Gastroesophageal sphincter (tissue), 4 donors: ENCODE data around the gene SLC35A2. TPM values are rescaled to one million over a fixed set of nuclear protein-coding genes. Genes with fewer than 3 reads are reported as not detected.
A peak's percentile ranks its signal among the peaks of the same experiment; 100 is the strongest.
"Not testable (repeated sequence)": the region's sequence is repeated elsewhere in the genome, so short reads cannot be mapped to it uniquely, and the experiment has no call there.

Experiments used
- ATAC-seq: fragments of 150-250 bp; one replicate; pipeline ENCODE4 v1.9.1; 2016; ENCODE audit warnings: mild to moderate bottlenecking, moderate library complexity
- H3K27ac ChIP-seq, 4 donors: fragments of 200-600 bp; sonication (generic) in 3 of 4; 1 replicate in 3 of 4; 2 replicates in 1 of 4; pipeline ENCODE4 v1.5.1; 2016 to 2019
- H3K27me3 ChIP-seq: fragments of 200-600 bp; sonication (generic); one replicate; pipeline ENCODE4 v1.5.1; 2019
- H3K36me3 ChIP-seq, 2 donors: fragments of 200-600 bp; sonication (generic); one replicate each; pipeline ENCODE4 v1.5.1; 2019; ENCODE audit warnings: control low read depth in 1 of 2
- H3K4me1 ChIP-seq, 3 donors: fragments of 200-600 bp; sonication (generic); 1 replicate in 2 of 3; 2 replicates in 1 of 3; pipeline ENCODE4 v1.5.1; 2016 to 2019; ENCODE audit warnings: control low read depth in 2 of 3
- H3K4me3 ChIP-seq, 2 donors: fragments of 200-600 bp; sonication (generic); one replicate each; pipeline ENCODE4 v1.5.1; 2019; ENCODE audit warnings: mild to moderate bottlenecking in 1 of 2, moderate library complexity in 1 of 2
- H3K9me3 ChIP-seq, 3 donors: fragments of 200-600 bp; sonication (generic); one replicate each; pipeline ENCODE4 v1.5.1; 2017 to 2019; ENCODE audit warnings: control low read depth in 2 of 3
- EP300 ChIP-seq: sonication (generic); formaldehyde crosslinking; IDR thresholded peaks from one replicate; pipeline ENCODE4 v1.6.1; 2017; ENCODE audit warnings: antibody characterized with exemption, mild to moderate bottlenecking
- POLR2A ChIP-seq, 2 donors: fragments of 450-650 bp; IDR thresholded peaks; one replicate each; pipeline ENCODE4 v1.6.1; 2017; ENCODE audit warnings: antibody characterized with exemption in 2 of 2, mild to moderate bottlenecking in 2 of 2, moderate library complexity in 1 of 2
- POLR2AphosphoS5 ChIP-seq: sonication (generic); formaldehyde crosslinking; IDR thresholded peaks from one replicate; pipeline ENCODE4 v1.6.1; 2017; ENCODE audit warnings: antibody characterized with exemption
- WGBS, 2 donors: methylation state at CpG; one replicate each; pipeline ENCODE4 v1.1.5; 2018; ENCODE audit warnings: low coverage in 1 of 2; 5-methylcytosine and 5-hydroxymethylcytosine counted together
- total RNA-seq, 4 donors: library from RNA; depleted of rRNA; stranded (reverse); fragments of >200 nt; gene quantifications; one replicate each; pipeline ENCODE4 v1.1.0, GENCODE V29; 2016
- TF ChIP-seq, protein P1 (sequence below), 4 experiments: fragments of 200-600 bp in 2 of 4; fragments of 450-650 bp in 2 of 4; sonication (generic) in 1 of 4; IDR thresholded peaks; one replicate each; pipeline ENCODE4 v1.5.1; 2017 to 2019; ENCODE audit warnings: antibody characterized with exemption in 4 of 4, mild to moderate bottlenecking in 2 of 4, moderate library complexity in 2 of 4

The SLC35A2 gene
- total RNA-seq, 4 donors from 2014 or later: 8.1 to 12.8 (median 11.9) TPM

DNA sequence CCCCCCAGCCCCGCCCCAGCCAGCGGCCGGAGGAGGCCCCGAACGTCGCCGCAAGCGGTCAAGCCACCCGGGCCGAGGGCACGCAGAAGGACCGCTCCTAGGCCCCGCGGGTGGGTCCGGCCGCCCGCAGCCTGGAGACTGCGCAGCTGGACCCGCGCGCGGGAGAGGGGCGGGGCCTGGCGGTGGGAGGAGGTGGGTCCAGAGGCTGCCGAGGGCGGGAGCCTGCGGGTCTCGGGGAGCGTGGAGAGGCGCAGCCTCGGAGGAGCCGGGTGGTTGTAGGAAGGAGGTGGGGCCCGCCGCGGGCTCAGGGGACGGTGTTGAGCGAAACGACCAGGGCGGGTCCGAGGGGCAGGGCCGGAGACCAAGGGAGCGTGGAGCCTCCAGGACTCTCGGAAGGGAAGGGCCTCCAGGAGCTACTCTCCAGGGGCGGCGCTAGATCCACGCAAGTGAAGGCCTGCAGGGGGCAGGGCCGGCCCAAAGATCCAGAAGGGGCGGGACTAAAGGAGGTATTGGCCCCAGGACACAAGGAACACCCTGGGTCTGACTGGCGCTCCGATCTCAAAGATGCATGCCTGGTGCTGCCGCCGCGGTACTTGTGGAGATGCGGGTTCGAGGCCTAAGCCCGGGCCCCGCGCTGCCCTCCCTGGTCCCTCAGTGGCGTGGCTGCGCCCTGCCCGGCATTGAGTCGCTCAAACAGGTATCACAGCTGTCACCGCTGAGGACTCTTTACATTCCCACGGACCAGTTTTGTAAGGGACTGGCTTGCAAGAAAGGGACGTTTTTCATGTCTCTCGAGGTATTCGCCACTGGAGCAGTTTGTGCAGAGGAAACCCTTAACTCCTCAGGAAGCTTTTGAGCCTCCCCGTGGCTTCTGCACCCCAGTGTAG is 19.8 kb downstream of the SLC35A2 start:
- H3K36me3 ChIP-seq: peaks cover 0 to 17% of the 10 kb centered on the region in 2 donors
- no CpG with 5 or more reads among the region's 68 CpGs for WGBS, 2 donors
- TF ChIP-seq, protein P1, sequence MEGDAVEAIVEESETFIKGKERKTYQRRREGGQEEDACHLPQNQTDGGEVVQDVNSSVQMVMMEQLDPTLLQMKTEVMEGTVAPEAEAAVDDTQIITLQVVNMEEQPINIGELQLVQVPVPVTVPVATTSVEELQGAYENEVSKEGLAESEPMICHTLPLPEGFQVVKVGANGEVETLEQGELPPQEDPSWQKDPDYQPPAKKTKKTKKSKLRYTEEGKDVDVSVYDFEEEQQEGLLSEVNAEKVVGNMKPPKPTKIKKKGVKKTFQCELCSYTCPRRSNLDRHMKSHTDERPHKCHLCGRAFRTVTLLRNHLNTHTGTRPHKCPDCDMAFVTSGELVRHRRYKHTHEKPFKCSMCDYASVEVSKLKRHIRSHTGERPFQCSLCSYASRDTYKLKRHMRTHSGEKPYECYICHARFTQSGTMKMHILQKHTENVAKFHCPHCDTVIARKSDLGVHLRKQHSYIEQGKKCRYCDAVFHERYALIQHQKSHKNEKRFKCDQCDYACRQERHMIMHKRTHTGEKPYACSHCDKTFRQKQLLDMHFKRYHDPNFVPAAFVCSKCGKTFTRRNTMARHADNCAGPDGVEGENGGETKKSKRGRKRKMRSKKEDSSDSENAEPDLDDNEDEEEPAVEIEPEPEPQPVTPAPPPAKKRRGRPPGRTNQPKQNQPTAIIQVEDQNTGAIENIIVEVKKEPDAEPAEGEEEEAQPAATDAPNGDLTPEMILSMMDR (IDR thresholded peaks at IDR 0.05): peak in 3 of 4 experiments; percentile 35 to 65 (median 55)
- TF ChIP-seq EP300: no peak
- TF ChIP-seq POLR2AphosphoS5: peak; percentile 6
- TF ChIP-seq POLR2A (IDR thresholded peaks at IDR 0.05): peak; percentile 49 to 65
- no peaks in the 10 kb centered on the region for H3K9me3 ChIP-seq
- H3K27ac ChIP-seq: peak overlapping the region; percentile 74 to 87 (median 84)
- ATAC-seq: peak; percentile 95
- H3K27me3 ChIP-seq: no peaks in the 10 kb centered on the region
- peaks cover 0 to 26% (median 0%) of the 10 kb centered on the region in 3 donors for H3K4me1 ChIP-seq
- peak overlapping the region; percentile 75 to 81 for H3K4me3 ChIP-seq

DNA sequence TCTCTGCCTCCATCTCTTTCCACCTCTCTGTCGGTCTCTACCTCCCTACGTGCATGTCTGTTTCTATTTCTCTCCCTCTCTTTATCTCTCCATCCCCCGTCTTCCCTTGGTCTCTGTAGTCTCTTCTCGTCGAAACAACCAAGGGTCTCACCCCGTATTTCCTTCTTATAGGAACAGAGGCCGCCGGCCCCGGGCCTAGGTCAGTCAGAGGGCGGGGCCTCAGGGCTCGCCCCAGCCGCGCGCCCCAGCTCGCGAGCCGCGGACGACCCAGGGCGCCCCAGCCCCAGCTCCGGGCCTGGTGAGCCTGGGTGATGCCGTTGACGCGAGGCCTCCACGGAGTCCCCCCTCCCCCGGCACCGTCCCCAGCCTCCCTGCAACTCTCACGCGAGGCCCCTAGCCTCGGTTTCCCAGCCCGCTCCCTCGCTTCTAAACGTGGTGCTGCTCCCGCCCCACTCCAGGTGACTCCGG is 20.5 kb downstream of the SLC35A2 start:
- ATAC-seq: peak; percentile 49
- TF ChIP-seq, protein P1 (IDR thresholded peaks at IDR 0.05): no peak
- TF ChIP-seq EP300: no peak
- 0 to 45% methylated on average over 3 to 4 of the region's 35 CpGs for WGBS, 2 donors

DNA sequence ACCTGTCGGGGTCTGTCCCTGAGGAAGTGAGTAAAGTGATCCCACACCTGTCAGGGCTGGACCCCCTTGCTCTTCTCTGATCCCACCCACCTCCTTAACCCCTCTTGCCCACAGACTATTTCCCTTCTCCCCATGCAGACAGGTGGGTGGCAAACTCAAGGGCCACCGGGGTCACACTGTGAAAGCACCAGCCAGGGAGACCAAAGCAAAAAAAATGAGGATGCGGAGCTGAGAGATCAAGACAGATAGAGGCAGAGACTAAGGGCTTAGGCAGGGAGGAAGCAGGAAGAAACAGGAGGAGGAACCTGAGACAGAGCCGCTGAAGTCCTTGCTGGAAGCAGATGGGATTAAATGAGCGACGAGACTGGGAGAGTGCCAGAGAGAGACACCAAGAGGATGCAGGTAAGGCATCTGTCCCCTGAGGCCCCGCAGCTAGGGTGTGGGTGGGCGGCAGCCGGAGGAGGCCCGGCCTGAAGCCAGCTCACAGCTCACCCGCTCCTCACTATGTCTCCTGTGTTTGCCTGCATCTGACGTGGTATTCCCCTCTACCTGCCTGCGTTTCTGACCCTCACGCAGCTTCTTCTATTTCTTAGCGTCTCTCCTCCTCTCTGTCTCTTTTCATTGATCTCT is 21.0 kb downstream of the SLC35A2 start:
- peaks cover 0 to 13% (median 0%) of the 10 kb centered on the region in 3 donors for H3K4me1 ChIP-seq
- peaks cover 0 to 17% of the 10 kb centered on the region in 2 donors for H3K36me3 ChIP-seq
- no peak for ATAC-seq
- no peak for TF ChIP-seq EP300
- no peak for TF ChIP-seq POLR2A (IDR thresholded peaks at IDR 0.05)
- TF ChIP-seq, protein P1 (IDR thresholded peaks at IDR 0.05): no peak
- TF ChIP-seq POLR2AphosphoS5: no peak
- WGBS, 2 donors: 12 to 47% methylated on average over 3 to 8 of the region's 15 CpGs
- H3K9me3 ChIP-seq: no peaks in the 10 kb centered on the region
- H3K4me3 ChIP-seq: peak overlapping the region; percentile 75 to 81
- peak overlapping the region in 2 of 4 donors; percentile 85 to 87 for H3K27ac ChIP-seq
- no peaks in the 10 kb centered on the region for H3K27me3 ChIP-seq

More for the DNA sequence above, 20.5 kb downstream of the SLC35A2 start:
- H3K36me3 ChIP-seq: peaks cover 0 to 17% of the 10 kb centered on the region in 2 donors
- H3K27ac ChIP-seq: peak overlapping the region; percentile 74 to 87 (median 84)
- H3K4me3 ChIP-seq: peak overlapping the region; percentile 75 to 81
- H3K9me3 ChIP-seq: no peaks in the 10 kb centered on the region
- peaks cover 0 to 19% (median 0%) of the 10 kb centered on the region in 3 donors for H3K4me1 ChIP-seq
- H3K27me3 ChIP-seq: no peaks in the 10 kb centered on the region

DNA sequence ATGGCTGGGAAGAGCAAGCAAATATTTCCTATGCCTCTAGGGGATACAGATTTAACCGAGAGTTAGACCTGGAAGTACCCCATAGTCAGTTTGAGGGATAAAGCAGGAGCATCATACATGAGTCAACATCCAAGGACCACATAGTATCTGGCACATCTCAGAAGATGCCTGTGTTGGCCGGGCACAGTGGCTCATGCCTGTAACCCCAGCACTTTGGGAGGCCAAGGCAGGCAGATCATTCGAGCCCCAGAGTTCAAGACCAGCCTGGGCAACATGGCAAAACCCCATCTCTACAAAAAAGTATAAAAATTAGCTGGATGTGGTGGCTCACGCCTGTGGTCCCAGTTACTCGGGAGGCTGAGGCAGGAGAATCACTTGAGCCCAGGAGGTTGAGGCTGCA is 24.9 kb downstream of the SLC35A2 start:
- not testable (repeated sequence) for H3K4me1 ChIP-seq, H3K9me3 ChIP-seq, H3K4me3 ChIP-seq, ATAC-seq, H3K36me3 ChIP-seq, H3K27me3 ChIP-seq, H3K27ac ChIP-seq
- WGBS, 2 donors: 100% methylated on average over 1 of the region's 5 CpGs

DNA sequence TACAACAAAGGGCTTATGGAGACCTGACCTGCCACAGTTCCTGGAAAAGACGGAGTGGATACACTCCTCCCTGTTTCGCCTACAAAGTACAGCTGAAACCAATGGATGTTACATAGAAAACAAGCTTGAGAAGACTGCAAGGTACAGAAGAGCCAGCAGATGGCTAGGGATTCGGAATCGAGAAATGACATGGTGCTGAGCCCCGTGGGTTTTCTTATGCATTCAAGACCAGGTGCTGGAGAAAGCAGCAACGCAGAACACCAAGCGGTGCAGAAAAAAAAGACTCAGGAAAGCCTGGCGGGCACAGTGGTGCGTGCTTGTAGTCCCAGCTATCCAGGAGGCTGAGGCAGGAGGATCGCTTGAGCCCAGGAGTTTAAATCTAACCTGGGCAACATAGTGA is 27.7 kb downstream of the SLC35A2 start:
- no peak for TF ChIP-seq POLR2A (IDR thresholded peaks at IDR 0.05)
- TF ChIP-seq, protein P1 (IDR thresholded peaks at IDR 0.05): no peak
- Histone ChIP-seq H3K4me3 (no peak overlapping the region), H3K27me3 (no peaks in the 10 kb centered on the region), H3K27ac (no peak overlapping the region), H3K9me3 (no peaks in the 10 kb centered on the region), H3K36me3 (no peaks in the 10 kb centered on the region), H3K4me1 (no peaks in the 10 kb centered on the region)
- 42 to 76% methylated on average over 4 to 7 of the region's 10 CpGs for WGBS, 2 donors
- ATAC-seq: no peak

DNA sequence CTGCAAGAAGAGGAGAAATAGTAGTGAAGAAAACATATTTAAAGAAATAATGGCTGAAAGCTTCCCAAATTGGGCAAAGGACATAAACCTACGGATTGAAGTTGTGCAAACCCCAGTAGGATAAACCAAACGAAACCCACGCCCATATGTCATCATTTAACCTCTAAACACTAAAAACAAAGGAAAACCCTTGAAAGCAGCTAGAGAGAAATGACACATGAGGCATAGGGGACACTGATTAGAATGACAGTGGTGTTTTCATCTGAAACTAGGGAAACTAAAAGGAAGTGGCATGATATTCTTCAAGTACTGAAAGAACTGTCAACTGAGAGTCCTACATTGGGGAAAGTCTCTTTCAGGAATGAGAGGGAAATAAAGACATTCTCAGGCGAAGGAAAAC is 34.5 kb downstream of the SLC35A2 start:
- H3K27ac ChIP-seq, H3K36me3 ChIP-seq, H3K4me3 ChIP-seq, H3K9me3 ChIP-seq, ATAC-seq, H3K27me3 ChIP-seq, H3K4me1 ChIP-seq: not testable (repeated sequence)
- 39% methylated on average over 3 of the region's 4 CpGs; no CpG with 5 or more reads in 1 of the 2 donors for WGBS, 2 donors

DNA sequence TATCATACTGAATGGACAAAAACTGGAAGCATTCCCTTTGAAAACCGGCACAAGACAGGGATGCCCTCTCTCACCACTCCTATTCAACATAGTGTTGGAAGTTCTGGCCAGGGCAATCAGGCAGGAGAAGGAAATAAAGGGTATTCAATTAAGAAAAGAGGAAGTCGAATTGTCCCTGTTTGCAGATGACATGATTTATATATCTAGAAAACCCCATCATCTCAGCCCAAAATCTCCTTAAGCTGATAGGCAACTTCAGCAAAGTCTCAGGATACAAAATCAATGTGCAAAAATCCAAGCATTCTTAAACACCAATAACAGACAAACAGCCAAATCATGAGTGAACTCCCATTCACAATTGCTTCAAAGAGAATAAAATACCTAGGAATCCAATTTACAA is 39.4 kb downstream of the SLC35A2 start:
- not testable (repeated sequence) for H3K36me3 ChIP-seq, H3K4me3 ChIP-seq, H3K9me3 ChIP-seq, H3K27ac ChIP-seq, ATAC-seq, H3K4me1 ChIP-seq, H3K27me3 ChIP-seq
- 40% methylated on average over 1 of the region's 2 CpGs; no CpG with 5 or more reads in 1 of the 2 donors for WGBS, 2 donors
